Transverse colon (tissue), 4 donors: ENCODE results near the gene CLVS2. TPM values are rescaled to one million over a fixed set of nuclear protein-coding genes. Genes with fewer than 3 reads are reported as not detected.

ENCODE experiments used
- DNase-seq: peaks from one replicate; pipeline ENCODE4 v3.0.0-alpha.2; 2019
- H3K27ac ChIP-seq, 4 donors: fragments of 200-600 bp; sonication (generic); 2 replicates each; pipeline ENCODE4 v1.5.1; 2016 to 2018; ENCODE audit warnings: inconsistent platforms in 4 of 4
- H3K27me3 ChIP-seq: fragments of 200-600 bp; sonication (generic); 2 replicates; pipeline ENCODE4 v1.5.1; 2017; ENCODE audit warnings: inconsistent platforms
- H3K36me3 ChIP-seq, 4 donors: fragments of 200-600 bp; sonication (generic); 2 replicates each; pipeline ENCODE4 v1.5.1; 2017 to 2019; ENCODE audit warnings: inconsistent platforms in 4 of 4
- H3K4me1 ChIP-seq, 4 donors: fragments of 200-600 bp; sonication (generic); 2 replicates each; pipeline ENCODE4 v1.5.1; 2017 to 2020; ENCODE audit warnings: inconsistent platforms in 4 of 4
- H3K4me3 ChIP-seq, 4 donors: fragments of 200-600 bp; sonication (generic); 1 replicate in 1 of 4; 2 replicates in 3 of 4; pipeline versions ENCODE4 v1.5.1 to v1.6.1; 2017 to 2019; ENCODE audit warnings: inconsistent platforms in 4 of 4
- H3K9me3 ChIP-seq, 2 donors: fragments of 200-600 bp; sonication (generic); 2 replicates each; pipeline ENCODE4 v1.5.1; 2017 to 2019; ENCODE audit warnings: inconsistent platforms in 2 of 2
- EP300 ChIP-seq: sonication (generic); formaldehyde crosslinking; IDR thresholded peaks from one replicate; pipeline ENCODE4 v1.6.1; 2017; ENCODE audit warnings: antibody characterized with exemption, low read depth
- POLR2A ChIP-seq: fragments of 450-650 bp; IDR thresholded peaks from one replicate; pipeline ENCODE4 v1.6.1; 2016; ENCODE audit warnings: antibody characterized with exemption, mild to moderate bottlenecking, moderate library complexity
- POLR2AphosphoS5 ChIP-seq, 3 donors: sonication (generic); formaldehyde crosslinking; IDR thresholded peaks; one replicate each; pipeline ENCODE4 v1.6.1; 2016; ENCODE audit warnings: antibody characterized with exemption in 3 of 3
- WGBS, 2 donors: methylation state at CpG; one replicate each; pipeline ENCODE4 v1.1.5; 2018; ENCODE audit warnings: low coverage in 1 of 2; 5-methylcytosine and 5-hydroxymethylcytosine counted together
- in situ Hi-C, 4 donors: fragments of 200-750 bp; cut with MboI; loops; one replicate each; pipeline versions ENCODE4 v1.15.0 to v1.15.1; 2017; ENCODE audit warnings: low sequenced_read_pairs in 3 of 4, low pct_ligation_motif_present in 1 of 4, low pct_unique_long_range_greater_than_20kb in 1 of 4
- intact Hi-C: fragments of 100-400 bp; cut with DNase I; formaldehyde crosslinking; loops from one replicate; pipeline ENCODE4 v1.15.1; 2023; ENCODE audit warnings: low total_unique reads
- total RNA-seq, 4 donors: library from RNA; depleted of rRNA; stranded (reverse); fragments of >200 nt; gene quantifications; one replicate each; pipeline ENCODE4 v1.1.0, GENCODE V29; 2016
- TF ChIP-seq, protein P1 (sequence below), 5 experiments: fragments of 200-600 bp in 3 of 5; fragments of 450-650 bp in 2 of 5; sonication (generic) in 3 of 5; IDR thresholded peaks; 1 replicate in 2 of 5; 2 replicates in 3 of 5; pipeline ENCODE4 v1.5.1; 2016 to 2017; ENCODE audit warnings: antibody characterized with exemption in 5 of 5, inconsistent platforms in 3 of 5, mild to moderate bottlenecking in 2 of 5, moderate library complexity in 1 of 5

CLVS2 gene
- total RNA-seq, 4 donors from 2014 or later = 0.32 to 0.41 TPM; not detected in 2

DNA sequence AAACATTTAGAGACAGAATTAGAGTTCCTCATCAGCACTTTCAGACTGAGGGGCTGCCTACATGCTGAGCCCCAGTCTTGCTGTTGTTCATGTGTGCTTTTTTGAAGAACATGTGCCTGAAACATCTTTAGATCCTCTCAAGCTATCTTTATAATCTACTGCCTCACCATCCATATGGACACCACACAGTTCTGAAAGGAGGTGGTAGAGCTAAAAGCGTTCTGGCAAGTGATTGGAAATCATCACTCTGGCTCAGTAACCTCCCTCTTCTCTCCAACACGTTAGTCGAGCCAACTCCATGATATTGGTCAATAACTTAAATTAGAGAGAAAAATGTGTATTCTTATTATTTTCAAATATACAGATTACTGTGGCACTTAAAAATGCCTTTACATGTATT is 40.6 kb downstream of the CLVS2 start:
- Histone ChIP-seq H3K9me3 (no peaks in the 10 kb centered on the region), H3K36me3 (no peaks in the 10 kb centered on the region), H3K27me3 (no peaks in the 10 kb centered on the region), H3K27ac (no peak overlapping the region), H3K4me1 (no peaks in the 10 kb centered on the region), H3K4me3 (no peak overlapping the region)
- DNase-seq = no peak
- TF ChIP-seq, protein P1, sequence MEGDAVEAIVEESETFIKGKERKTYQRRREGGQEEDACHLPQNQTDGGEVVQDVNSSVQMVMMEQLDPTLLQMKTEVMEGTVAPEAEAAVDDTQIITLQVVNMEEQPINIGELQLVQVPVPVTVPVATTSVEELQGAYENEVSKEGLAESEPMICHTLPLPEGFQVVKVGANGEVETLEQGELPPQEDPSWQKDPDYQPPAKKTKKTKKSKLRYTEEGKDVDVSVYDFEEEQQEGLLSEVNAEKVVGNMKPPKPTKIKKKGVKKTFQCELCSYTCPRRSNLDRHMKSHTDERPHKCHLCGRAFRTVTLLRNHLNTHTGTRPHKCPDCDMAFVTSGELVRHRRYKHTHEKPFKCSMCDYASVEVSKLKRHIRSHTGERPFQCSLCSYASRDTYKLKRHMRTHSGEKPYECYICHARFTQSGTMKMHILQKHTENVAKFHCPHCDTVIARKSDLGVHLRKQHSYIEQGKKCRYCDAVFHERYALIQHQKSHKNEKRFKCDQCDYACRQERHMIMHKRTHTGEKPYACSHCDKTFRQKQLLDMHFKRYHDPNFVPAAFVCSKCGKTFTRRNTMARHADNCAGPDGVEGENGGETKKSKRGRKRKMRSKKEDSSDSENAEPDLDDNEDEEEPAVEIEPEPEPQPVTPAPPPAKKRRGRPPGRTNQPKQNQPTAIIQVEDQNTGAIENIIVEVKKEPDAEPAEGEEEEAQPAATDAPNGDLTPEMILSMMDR (IDR thresholded peaks at IDR 0.05) = no peak
- TF ChIP-seq POLR2AphosphoS5 (IDR thresholded peaks at IDR 0.05) (no peak), POLR2A (no peak)
- intact Hi-C loops = no loop called here
- in situ Hi-C loops = no loop called here
- WGBS, 2 donors = 70 to 81% methylated on average over 3 of the region's 3 CpGs

DNA sequence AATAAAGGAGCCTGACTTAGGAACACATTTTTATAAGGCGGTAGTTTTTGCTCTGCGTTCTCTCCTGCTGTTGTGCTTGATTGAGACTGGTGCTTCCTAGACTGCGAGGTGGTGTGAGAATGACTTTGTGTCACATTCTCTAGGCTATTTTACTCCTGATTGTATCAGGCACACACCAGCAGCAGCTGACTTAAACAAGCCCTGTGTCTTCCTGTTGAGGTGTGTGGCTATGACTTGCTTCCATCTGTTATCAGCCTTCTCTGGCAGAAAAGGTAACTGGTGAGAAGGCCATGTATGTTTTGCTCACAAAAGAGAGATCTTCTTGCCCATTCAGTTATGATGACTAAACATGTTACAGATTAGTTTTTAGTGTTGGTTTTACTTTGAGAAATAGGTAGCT is 43.4 kb downstream of the CLVS2 start:
- Histone ChIP-seq H3K36me3 (no peaks in the 10 kb centered on the region), H3K27ac (no peak overlapping the region), H3K4me1 (no peaks in the 10 kb centered on the region), H3K4me3 (no peak overlapping the region), H3K27me3 (no peaks in the 10 kb centered on the region), H3K9me3 (no peaks in the 10 kb centered on the region)
- no peak for TF ChIP-seq POLR2A
- TF ChIP-seq POLR2AphosphoS5 (IDR thresholded peaks at IDR 0.05) = no peak
- 87 to 94% methylated on average over 2 to 3 of the region's 3 CpGs for WGBS, 2 donors
- DNase-seq = no peak
- in situ Hi-C loops = no loop called here
- intact Hi-C loops = no loop called here

DNA sequence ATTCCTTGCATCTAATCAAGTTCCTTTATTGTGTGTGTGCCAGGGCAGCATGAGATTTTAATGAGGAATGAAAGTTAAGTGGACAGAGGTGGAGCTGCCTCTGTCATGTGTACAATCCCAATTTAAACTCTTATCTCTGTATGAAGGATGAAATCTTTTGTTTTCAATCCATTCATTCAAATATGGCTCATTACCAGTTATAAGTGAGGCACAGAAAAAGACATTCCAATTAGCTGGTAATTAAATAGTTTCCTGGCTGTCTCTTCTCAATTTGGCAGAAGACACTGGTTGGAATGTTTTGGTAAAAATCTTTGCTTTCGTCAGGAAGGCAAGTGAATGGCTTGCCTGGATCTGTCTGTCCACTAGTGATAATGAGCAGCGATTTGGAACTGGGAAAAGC is 46.4 kb downstream of the CLVS2 start:
- in situ Hi-C loops (no loop called here), intact Hi-C loops (no loop called here)
- TF ChIP-seq EP300 (no peak), POLR2A (no peak), POLR2AphosphoS5 (IDR thresholded peaks at IDR 0.05) (no peak)
- TF ChIP-seq, protein P1 (IDR thresholded peaks at IDR 0.05) = no peak
- Histone ChIP-seq H3K36me3 (no peaks in the 10 kb centered on the region), H3K27ac (no peak overlapping the region), H3K4me3 (no peak overlapping the region), H3K27me3 (no peaks in the 10 kb centered on the region), H3K9me3 (no peaks in the 10 kb centered on the region), H3K4me1 (no peaks in the 10 kb centered on the region)
- no peak for DNase-seq
- WGBS, 2 donors = 68 to 80% methylated on average over 1 to 2 of the region's 2 CpGs

DNA sequence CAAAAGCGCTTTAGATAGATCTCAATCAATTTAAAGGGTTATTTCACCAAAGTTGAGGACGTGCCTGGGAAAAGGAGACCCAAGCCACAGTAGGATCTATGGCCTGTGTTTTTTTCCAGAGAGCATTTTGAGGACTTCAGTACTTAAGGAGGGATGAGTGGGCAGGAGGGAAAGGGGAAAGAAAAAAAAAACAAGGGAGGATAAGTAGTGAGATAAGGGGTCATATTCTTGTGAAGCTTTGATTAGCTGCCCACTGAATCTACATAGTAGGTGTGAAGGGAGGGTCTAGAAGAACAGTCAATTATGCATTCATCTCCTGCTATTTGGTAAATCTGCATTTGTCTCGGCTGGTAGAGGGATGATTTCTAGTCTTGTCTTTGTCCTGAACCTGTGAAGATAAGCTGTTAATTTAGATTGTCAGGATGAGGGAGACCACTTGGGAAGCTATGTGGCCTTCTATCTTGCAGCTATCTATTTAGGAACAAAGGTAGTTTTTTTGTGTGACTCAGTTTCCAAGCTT is 48.4 kb downstream of the CLVS2 start:
- WGBS, 2 donors = 53 to 72% methylated on average over 3 of the region's 3 CpGs
- no peak overlapping the region for H3K4me3 ChIP-seq
- H3K9me3 ChIP-seq = no peaks in the 10 kb centered on the region
- no peak for DNase-seq
- H3K4me1 ChIP-seq = no peaks in the 10 kb centered on the region
- H3K36me3 ChIP-seq = no peaks in the 10 kb centered on the region
- no peak overlapping the region for H3K27ac ChIP-seq
- intact Hi-C loops = no loop called here
- no peaks in the 10 kb centered on the region for H3K27me3 ChIP-seq
- in situ Hi-C loops = no loop called here
- TF ChIP-seq, protein P1 (IDR thresholded peaks at IDR 0.05) = no peak
- no peak for TF ChIP-seq EP300
- no peak for TF ChIP-seq POLR2A
- TF ChIP-seq POLR2AphosphoS5 (IDR thresholded peaks at IDR 0.05) = no peak

DNA sequence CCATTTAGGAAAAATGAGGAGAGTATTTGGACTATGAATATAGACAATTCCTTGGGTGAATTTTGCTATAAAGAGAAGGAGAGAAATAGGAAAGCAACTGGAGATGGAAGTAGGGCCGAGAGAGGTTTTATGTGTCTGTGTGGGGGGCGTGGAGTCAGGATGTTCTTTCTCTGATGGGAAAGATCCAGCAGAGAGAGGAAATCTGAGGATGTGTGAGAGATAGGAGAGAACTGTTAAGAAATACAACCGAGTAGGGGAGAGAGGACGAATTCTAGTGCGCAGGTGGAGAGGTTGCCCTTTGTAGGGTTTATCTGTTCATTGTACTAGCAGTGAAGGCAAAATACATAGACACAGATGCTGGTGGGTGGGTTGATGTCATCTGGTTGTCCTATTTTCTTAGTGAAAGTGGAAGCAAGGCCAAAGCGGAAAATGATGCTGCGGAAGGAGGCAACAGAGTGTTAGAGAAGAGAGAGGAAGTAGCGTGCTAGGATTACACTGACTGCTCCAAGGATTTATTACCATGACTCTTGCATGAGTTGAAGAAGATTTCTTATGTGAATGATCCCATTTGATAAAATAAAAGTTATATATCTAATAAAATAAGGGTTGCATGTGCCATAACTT is 57.7 kb downstream of the CLVS2 start:
- no peak for DNase-seq
- H3K4me1 ChIP-seq = no peaks in the 10 kb centered on the region
- H3K36me3 ChIP-seq = no peaks in the 10 kb centered on the region
- WGBS, 2 donors = 73 to 81% methylated on average over 6 to 8 of the region's 8 CpGs
- TF ChIP-seq EP300 (no peak), POLR2A (no peak), POLR2AphosphoS5 (IDR thresholded peaks at IDR 0.05) (no peak)
- TF ChIP-seq, protein P1 (IDR thresholded peaks at IDR 0.05) = no peak
- H3K9me3 ChIP-seq = no peaks in the 10 kb centered on the region
- H3K27me3 ChIP-seq = no peaks in the 10 kb centered on the region
- H3K4me3 ChIP-seq = no peak overlapping the region
- in situ Hi-C loops = no loop called here
- intact Hi-C loops = no loop called here
- no peak overlapping the region for H3K27ac ChIP-seq
